HCT116 (cell line): ENCODE data around the gene GRM5. TPM values are rescaled to one million over a fixed set of nuclear protein-coding genes. Genes with fewer than 3 reads are reported as not detected.
"Not testable (repeated sequence)": the region's sequence is repeated elsewhere in the genome, so short reads cannot be mapped to it uniquely, and the experiment has no call there.

Source experiments
- ATAC-seq: fragments of 200-7000 bp; cut with Tn5 transposase; 2 replicates; pipeline ENCODE4 v1.9.1; 2020; ENCODE audit warnings: mild to moderate bottlenecking, moderate library complexity
- BruUV-seq: library from RNA; stranded (reverse); fragments of 400-500 nt; replicated peaks from 2 replicates; lab custom pipeline; 2021; lab: Mats Ljungman, UMichigan
- CTCF ChIA-PET: fragments of 300-600 bp; sonication (Branson Sonifier 250); formaldehyde crosslinking; loops from one replicate; lab custom pipeline; 2021; ENCODE audit warnings: antibody characterized with exemption; lab: Charles Lee
- POLR2A ChIA-PET: fragments of 300-600, 350-600 bp; sonication (Branson Sonifier 250); formaldehyde crosslinking; loops from one replicate; lab custom pipeline; 2021; ENCODE audit warnings: antibody characterized with exemption; lab: Charles Lee
- RAD21 ChIA-PET, 2 experiments: fragments of 300-600 bp; sonication (Branson Sonifier 250); formaldehyde crosslinking; loops; one replicate each; lab custom pipeline; 2023; ENCODE audit warnings: low total read pairs in 2 of 2; ENCODE audit not compliant: uncharacterized antibody in 2 of 2, unreplicated experiment in 2 of 2, low non-redundant PET in 1 of 2; lab: Charles Lee
- DNase-seq: peaks from one replicate; pipeline ENCODE4 v3.0.0-alpha.2; 2010; ENCODE audit warnings: low read depth, low spot score
- H2AFZ ChIP-seq: fragments of 200-600 bp; shearing (Covaris generic), sonication (generic); 2 replicates; pipeline ENCODE4 v1.6.1; 2017; ENCODE audit warnings: low read depth, mixed run types, mixed read lengths, antibody characterized with exemption, low read length; ENCODE audit not compliant: poor library complexity, severe bottlenecking
- H3K27ac ChIP-seq: 2 replicates; pipeline ENCODE4 v1.5.1; 2012; ENCODE audit warnings: low read depth, low read length
- H3K27me3 ChIP-seq: fragments of 200-600 bp; sonication (generic); 2 replicates; pipeline ENCODE4 v1.6.1; 2016; ENCODE audit warnings: mixed run types, low read length, mixed read lengths; ENCODE audit not compliant: insufficient read depth
- H3K36me3 ChIP-seq, 2 experiments: fragments of 200-500 bp in 1 of 2; fragments of 200-600 bp in 1 of 2; sonication (Bioruptor generic) in 1 of 2; sonication (generic) in 1 of 2; 2 replicates each; pipeline versions ENCODE4 v1.5.1 to v1.6.1; 2014 to 2016; ENCODE audit warnings: low read length in 2 of 2, inconsistent platforms in 1 of 2, mixed read lengths in 1 of 2, mixed run types in 1 of 2; ENCODE audit not compliant: insufficient read depth in 2 of 2, control insufficient read depth in 1 of 2
- H3K4me1 ChIP-seq, 2 experiments: fragments of 200-600 bp in 1 of 2; sonication (generic) in 1 of 2; 2 replicates each; pipeline versions ENCODE4 v1.5.1 to v1.6.1; 2012 to 2017; ENCODE audit warnings: low read length in 2 of 2, inconsistent platforms in 1 of 2, mild to moderate bottlenecking in 1 of 2, mixed read lengths in 1 of 2, mixed run types in 1 of 2, moderate library complexity in 1 of 2; ENCODE audit not compliant: insufficient read depth in 2 of 2, control insufficient read depth in 1 of 2
- H3K4me2 ChIP-seq: fragments of 200-600 bp; sonication (generic); 2 replicates; pipeline ENCODE4 v1.6.1; 2017; ENCODE audit warnings: mixed run types, low read length, mixed read lengths
- H3K4me3 ChIP-seq, 2 experiments: fragments of 200-600 bp in 1 of 2; sonication (generic) in 1 of 2; replicated peaks in 1 of 2; 2 replicates each; pipeline ENCODE4 v1.5.1; 2011 to 2016; ENCODE audit warnings: low read length in 2 of 2, control low read depth in 1 of 2, low read depth in 1 of 2, mild to moderate bottlenecking in 1 of 2, mixed read lengths in 1 of 2, mixed run types in 1 of 2
- H3K79me2 ChIP-seq: fragments of 200-600 bp; sonication (generic); 2 replicates; pipeline ENCODE4 v1.6.1; 2017; ENCODE audit warnings: mild to moderate bottlenecking, mixed run types, low read length, moderate library complexity, mixed read lengths; ENCODE audit not compliant: insufficient read depth
- H3K9ac ChIP-seq: fragments of 200-600 bp; sonication (generic); 2 replicates; pipeline ENCODE4 v1.6.1; 2016; ENCODE audit warnings: low read length, mixed read lengths
- H3K9me2 ChIP-seq: fragments of 200-600 bp; sonication (generic), shearing (Covaris generic); 2 replicates; pipeline ENCODE4 v1.6.1; 2017; ENCODE audit warnings: mixed run types, mild to moderate bottlenecking, moderate library complexity; ENCODE audit not compliant: insufficient read depth
- H3K9me3 ChIP-seq, 2 experiments: fragments of 200-500 bp in 1 of 2; fragments of 200-600 bp in 1 of 2; sonication (Bioruptor generic) in 1 of 2; sonication (generic) in 1 of 2; 2 replicates each; pipeline ENCODE4 v1.6.1; 2014 to 2017; ENCODE audit warnings: low read length in 2 of 2, mixed read lengths in 2 of 2, inconsistent platforms in 1 of 2, low read depth in 1 of 2, mild to moderate bottlenecking in 1 of 2, mixed run types in 1 of 2, moderate library complexity in 1 of 2; ENCODE audit not compliant: control insufficient read depth in 1 of 2, insufficient read depth in 1 of 2
- H4K20me1 ChIP-seq: fragments of 200-600 bp; sonication (generic), shearing (Covaris generic); 2 replicates; pipeline ENCODE4 v1.6.1; 2017; ENCODE audit warnings: mixed run types, mild to moderate bottlenecking, moderate library complexity; ENCODE audit not compliant: insufficient read depth
- CBX3 ChIP-seq: IDR thresholded peaks from 2 replicates; pipeline ENCODE4 v1.6.1; 2012; ENCODE audit warnings: low read depth
- EZH2phosphoT487 ChIP-seq: fragments of 200-600 bp; IDR thresholded peaks from 2 replicates; pipeline ENCODE4 v1.6.1; 2018; ENCODE audit warnings: antibody characterized with exemption, borderline replicate concordance
- FOSL1 ChIP-seq: IDR thresholded peaks from 2 replicates; pipeline ENCODE4 v1.6.1; 2012; ENCODE audit warnings: low read depth
- JUND ChIP-seq: IDR thresholded peaks from 2 replicates; pipeline ENCODE4 v1.6.1; 2012
- MAX ChIP-seq: IDR thresholded peaks from 2 replicates; pipeline ENCODE4 v1.6.1; 2012
- POLR2A ChIP-seq: IDR thresholded peaks from 2 replicates; pipeline ENCODE4 v1.7.0; 2011; ENCODE audit warnings: borderline replicate concordance; ENCODE audit not compliant: insufficient read depth, insufficient read length; ENCODE audit errors: extremely low read depth
- POLR2AphosphoS5 ChIP-seq: IDR thresholded peaks from 2 replicates; pipeline ENCODE4 v1.6.1; 2011; ENCODE audit warnings: mild to moderate bottlenecking, low read depth, low read length, moderate library complexity
- SIN3A ChIP-seq: IDR thresholded peaks from 2 replicates; pipeline ENCODE4 v1.6.1; 2012; ENCODE audit warnings: low read depth
- SP1 ChIP-seq: IDR thresholded peaks from 2 replicates; pipeline ENCODE4 v1.6.1; 2012; ENCODE audit warnings: low read depth
- TCF7L2 ChIP-seq: IDR thresholded peaks from 2 replicates; pipeline ENCODE4 v1.7.0; 2011; ENCODE audit warnings: borderline replicate concordance, inconsistent platforms; ENCODE audit not compliant: insufficient read depth, insufficient read length; ENCODE audit errors: extremely low read depth
- YY1 ChIP-seq: IDR thresholded peaks from 2 replicates; pipeline ENCODE4 v1.6.1; 2011; ENCODE audit warnings: low read length, low read depth, moderate library complexity, mild to moderate bottlenecking; ENCODE audit not compliant: insufficient replicate concordance; ENCODE audit errors: extremely low read depth
- ZBTB33 ChIP-seq: IDR thresholded peaks from 2 replicates; pipeline ENCODE4 v1.6.1; 2011; ENCODE audit warnings: mild to moderate bottlenecking, low read length, moderate library complexity; ENCODE audit not compliant: insufficient replicate concordance; ENCODE audit errors: extremely low read depth
- ZFX ChIP-seq: fragments of 450-650 bp; IDR thresholded peaks from 2 replicates; pipeline ENCODE4 v1.6.1; 2017
- ZNF274 ChIP-seq: fragments of 200-500 bp; sonication (Bioruptor generic); IDR thresholded peaks from 2 replicates; pipeline ENCODE4 v1.6.1; 2014; ENCODE audit warnings: mild to moderate bottlenecking, low read depth, low read length, inconsistent platforms
- intact Hi-C: fragments of 100-400 bp; cut with micrococcal nuclease; formaldehyde crosslinking; loops from 2 replicates; pipeline ENCODE4 v1.10.0; 2022
- total RNA-seq: library from RNA; stranded (reverse); gene quantifications from one replicate; pipeline ENCODE4 v1.2.1, GENCODE V29; 2021; ENCODE audit not compliant: unreplicated experiment

The GRM5 gene
- total RNA-seq, 1 experiment from 2014 or later = not detected

DNA sequence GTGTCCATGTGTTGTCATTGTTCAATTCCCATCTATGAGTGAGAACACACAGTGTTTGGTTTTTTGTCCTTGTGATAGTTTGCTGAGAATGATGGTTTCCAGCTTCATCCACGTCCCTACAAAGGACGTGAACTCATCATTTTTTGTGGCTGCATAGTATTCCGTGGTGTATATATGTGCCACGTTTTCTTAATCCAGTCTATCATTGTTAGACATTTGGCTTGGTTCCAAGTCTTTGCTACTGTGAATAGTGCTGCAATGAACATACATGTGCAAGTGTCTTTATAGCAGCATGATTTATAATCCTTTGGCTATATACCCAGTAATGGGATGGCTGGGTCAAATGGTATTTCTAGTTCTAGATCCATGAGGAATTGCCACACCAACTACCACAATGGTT is 607.7 kb downstream of the GRM5 start:
- H2AFZ ChIP-seq, CTCF ChIA-PET, H4K20me1 ChIP-seq, H3K36me3 ChIP-seq, H3K9me3 ChIP-seq, H3K27ac ChIP-seq, ATAC-seq, H3K4me3 ChIP-seq, H3K9me2 ChIP-seq, RAD21 ChIA-PET, intact Hi-C loops, BruUV-seq, H3K4me1 ChIP-seq, H3K9ac ChIP-seq, DNase-seq, H3K27me3 ChIP-seq, H3K79me2 ChIP-seq, H3K4me2 ChIP-seq, POLR2A ChIA-PET: not testable (repeated sequence)

GRCh38 chr11:88455974-88456373 is 609.8 kb downstream of the GRM5 start:
- no peaks in the 10 kb centered on the region for H3K9me3 ChIP-seq
- no peak overlapping the region for H3K4me3 ChIP-seq
- intact Hi-C loops = no loop called here
- no peak overlapping the region for H3K27ac ChIP-seq
- no peak overlapping the region for H3K4me2 ChIP-seq
- H3K4me1 ChIP-seq = no peaks in the 10 kb centered on the region
- BruUV-seq = no TSS peak
- ChIA-PET CTCF (no interaction called here), RAD21 (no interaction called here)
- H3K9me2 ChIP-seq = no peaks in the 10 kb centered on the region
- no peaks in the 10 kb centered on the region for H3K27me3 ChIP-seq
- no peak overlapping the region for H3K9ac ChIP-seq
- no peak for ATAC-seq
- no peak for TF ChIP-seq SP1
- TF ChIP-seq EZH2phosphoT487 = no peak
- no peak for TF ChIP-seq POLR2AphosphoS5
- no peak for TF ChIP-seq POLR2A
- TF ChIP-seq CBX3 = no peak
- TF ChIP-seq, all 23 proteins: peak for 0
- no peaks in the 10 kb centered on the region for H3K79me2 ChIP-seq
- no peaks in the 10 kb centered on the region for H4K20me1 ChIP-seq
- POLR2A ChIA-PET = interaction anchor here (0.6 kb wide), 1 partner anchor 1452 kb away, joined by 3 read pairs; no protein-coding TSS in a partner anchor
- no peak overlapping the region for H2AFZ ChIP-seq
- no peaks in the 10 kb centered on the region for H3K36me3 ChIP-seq
- no peak for DNase-seq

GRCh38 chr11:88454881-88455280 is 610.9 kb downstream of the GRM5 start:
- Histone ChIP-seq H4K20me1 (no peaks in the 10 kb centered on the region), H3K9ac (no peak overlapping the region), H2AFZ (no peak overlapping the region), H3K27me3 (no peaks in the 10 kb centered on the region), H3K9me2 (no peaks in the 10 kb centered on the region), H3K79me2 (no peaks in the 10 kb centered on the region), H3K4me3 (no peak overlapping the region), H3K27ac (no peak overlapping the region), H3K9me3 (no peaks in the 10 kb centered on the region), H3K36me3 (no peaks in the 10 kb centered on the region), H3K4me2 (no peak overlapping the region), H3K4me1 (no peaks in the 10 kb centered on the region)
- POLR2A ChIA-PET = no interaction called here
- ATAC-seq (no peak), DNase-seq (no peak)
- CTCF ChIA-PET = no interaction called here
- RAD21 ChIA-PET = no interaction called here
- no TSS peak for BruUV-seq
- intact Hi-C loops = no loop called here
- TF ChIP-seq ZFX (no peak), JUND (no peak), FOSL1 (no peak), MAX (no peak), YY1 (no peak), ZBTB33 (no peak), SIN3A (no peak), TCF7L2 (no peak), ZNF274 (no peak)
